ENCODE results near the gene IGSF8. TPM values are rescaled to one million over a fixed set of nuclear protein-coding genes. Genes with fewer than 3 reads are reported as not detected.
"Not testable (repeated sequence)": the region's sequence is repeated elsewhere in the genome, so short reads cannot be mapped to it uniquely, and the experiment has no call there.

The IGSF8 gene
- total and polyA plus RNA-seq, 5 donors from 2014 or later, result 33.9 to 45.5 (median 41.3) TPM

DNA sequence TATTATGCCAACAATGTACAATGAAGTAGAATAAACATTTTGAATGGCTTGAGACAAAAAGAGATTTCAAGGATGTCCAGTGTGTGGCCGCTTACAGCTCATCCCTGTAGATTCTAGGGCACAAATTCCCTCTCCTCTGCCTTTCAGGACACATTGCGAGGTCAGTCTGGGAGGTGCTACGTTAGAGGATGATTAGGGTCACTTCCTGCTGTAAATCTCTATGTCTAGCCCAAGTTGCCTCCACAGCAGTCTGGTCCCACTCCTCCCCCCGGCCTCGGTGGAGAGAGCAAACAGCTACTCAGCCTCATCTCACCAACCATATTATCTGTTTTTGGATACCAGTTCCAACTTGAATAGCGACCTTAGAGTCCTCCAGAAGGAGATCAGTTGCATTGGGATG, 45.5 kb downstream of the IGSF8 start:
- Histone ChIP-seq H3K36me3 (ENCODE audit: control insufficient read depth, insufficient read depth, low read length) (no peaks in the 10 kb centered on the region), H3K27me3 (ENCODE audit: control insufficient read depth, insufficient read depth, low read length) (peaks cover 18% of the 10 kb centered on the region), H3K4me3 (ENCODE audit: low read depth, low read length) (no peak overlapping the region), H3K4me1 (ENCODE audit: control insufficient read depth, insufficient read depth, low read length, poor library complexity, severe bottlenecking) (no peaks in the 10 kb centered on the region), H3K27ac (ENCODE audit: insufficient read depth, low read length, poor library complexity, severe bottlenecking) (no peak overlapping the region), H3K9me3 (ENCODE audit: control insufficient read depth in 2 of 2, low read length in 2 of 2) (no peaks in the 10 kb centered on the region)
- Mint-ChIP-seq H3K27ac (no peak overlapping the region), H3K4me1 (no peaks in the 10 kb centered on the region), H3K9me3 (no peaks in the 10 kb centered on the region), H3K27me3 (peaks cover 49% of the 10 kb centered on the region), H3K36me3 (no peaks in the 10 kb centered on the region), H3K4me3 (no peak overlapping the region)
- DNase-seq (no peak), ATAC-seq (ENCODE audit: low read depth in 2 of 2) (no peak)

- peaks cover 55% of the 10 kb centered on the region for H3K27me3 Mint-ChIP-seq
- no peak overlapping the region for H3K4me3 Mint-ChIP-seq
- Histone ChIP-seq H3K27ac (ENCODE audit: insufficient read depth, low read length, poor library complexity, severe bottlenecking) (no peak overlapping the region), H3K36me3 (ENCODE audit: control insufficient read depth, insufficient read depth, low read length) (no peaks in the 10 kb centered on the region), H3K4me1 (ENCODE audit: control insufficient read depth, insufficient read depth, low read length, poor library complexity, severe bottlenecking) (peaks cover 4% of the 10 kb centered on the region), H3K27me3 (ENCODE audit: control insufficient read depth, insufficient read depth, low read length) (peaks cover 20% of the 10 kb centered on the region), H3K9me3 (ENCODE audit: control insufficient read depth in 2 of 2, low read length in 2 of 2) (no peaks in the 10 kb centered on the region), H3K4me3 (ENCODE audit: low read depth, low read length) (no peak overlapping the region)
- ATAC-seq (ENCODE audit: low read depth in 2 of 2), result no peak
- no peak overlapping the region for H3K27ac Mint-ChIP-seq
- no peaks in the 10 kb centered on the region for H3K36me3 Mint-ChIP-seq
- H3K4me1 Mint-ChIP-seq, result peaks cover 0 to 14% (median 4%) of the 10 kb centered on the region in 4 donors
- no peak for DNase-seq
- H3K9me3 Mint-ChIP-seq, result no peaks in the 10 kb centered on the region
Measured at GRCh38 chr1:160050619-160051018, 47.8 kb downstream of the IGSF8 start.

DNA sequence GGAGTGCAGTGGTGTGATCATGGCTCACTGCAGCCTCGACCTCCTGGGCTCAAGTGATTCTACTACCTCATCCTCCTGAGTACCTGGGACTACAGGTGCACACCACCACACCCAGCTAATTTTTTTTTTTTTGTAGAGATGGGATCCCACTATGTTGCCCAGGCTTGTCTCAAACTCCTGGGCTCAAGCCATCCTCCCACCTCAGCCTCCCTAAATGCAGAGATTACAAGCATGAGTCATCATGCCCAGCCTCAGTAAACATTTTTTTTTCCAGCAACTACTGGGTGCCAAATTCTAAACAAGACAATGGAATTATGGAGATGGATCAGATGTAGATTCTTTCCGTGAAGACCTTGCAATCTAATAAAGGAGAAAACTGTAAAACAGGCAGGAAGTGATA, 48.2 kb downstream of the IGSF8 start:
- peaks cover 21% of the 10 kb centered on the region for H3K27me3 ChIP-seq (ENCODE audit: control insufficient read depth, insufficient read depth, low read length)
- H3K27ac ChIP-seq (ENCODE audit: insufficient read depth, low read length, poor library complexity, severe bottlenecking); H3K4me3 ChIP-seq (ENCODE audit: low read depth, low read length); H3K9me3 ChIP-seq (ENCODE audit: control insufficient read depth in 2 of 2, low read length in 2 of 2); H3K4me3 Mint-ChIP-seq; H3K36me3 Mint-ChIP-seq; H3K36me3 ChIP-seq (ENCODE audit: control insufficient read depth, insufficient read depth, low read length); H3K9me3 Mint-ChIP-seq; H3K27ac Mint-ChIP-seq; DNase-seq; ATAC-seq (ENCODE audit: low read depth in 2 of 2); H3K4me1 ChIP-seq (ENCODE audit: control insufficient read depth, insufficient read depth, low read length, poor library complexity, severe bottlenecking): not testable (repeated sequence)
- Mint-ChIP-seq H3K4me1 (peaks cover 0 to 14% (median 4%) of the 10 kb centered on the region in 4 donors), H3K27me3 (peaks cover 56% of the 10 kb centered on the region)

DNA sequence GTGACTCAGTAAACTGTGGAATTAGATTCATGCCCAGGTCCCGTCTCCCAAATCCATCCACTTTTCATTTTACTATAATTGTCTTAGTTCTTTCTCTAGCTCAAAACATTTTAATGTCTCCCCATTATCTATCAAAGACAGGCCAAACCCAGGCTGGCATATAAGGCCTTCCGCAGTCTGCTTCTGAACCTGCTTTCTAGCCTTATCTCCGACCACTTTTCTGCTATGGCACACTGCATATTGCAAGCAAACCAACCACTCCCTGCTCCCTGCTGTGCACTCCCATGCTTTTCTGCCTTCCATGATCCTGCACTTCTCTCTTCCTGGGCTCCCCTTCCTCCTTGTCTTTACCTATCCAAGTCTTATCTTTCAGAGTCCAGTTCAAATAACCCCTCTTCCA, 49.3 kb downstream of the IGSF8 start:
- H3K27ac ChIP-seq (ENCODE audit: insufficient read depth, low read length, poor library complexity, severe bottlenecking), result no peak overlapping the region
- Mint-ChIP-seq H3K4me1 (peaks cover 0 to 14% (median 4%) of the 10 kb centered on the region in 4 donors), H3K36me3 (no peaks in the 10 kb centered on the region), H3K27me3 (peaks cover 52% of the 10 kb centered on the region), H3K4me3 (no peak overlapping the region), H3K9me3 (no peaks in the 10 kb centered on the region), H3K27ac (no peak overlapping the region)
- H3K27me3 ChIP-seq (ENCODE audit: control insufficient read depth, insufficient read depth, low read length), result peaks cover 21% of the 10 kb centered on the region
- no peak overlapping the region for H3K4me3 ChIP-seq (ENCODE audit: low read depth, low read length)
- ATAC-seq (ENCODE audit: low read depth in 2 of 2) (no peak), DNase-seq (no peak)
- H3K4me1 ChIP-seq (ENCODE audit: control insufficient read depth, insufficient read depth, low read length, poor library complexity, severe bottlenecking), result peaks cover 4% of the 10 kb centered on the region
- no peaks in the 10 kb centered on the region for H3K36me3 ChIP-seq (ENCODE audit: control insufficient read depth, insufficient read depth, low read length)
- no peaks in the 10 kb centered on the region for H3K9me3 ChIP-seq (ENCODE audit: control insufficient read depth in 2 of 2, low read length in 2 of 2)

GRCh38 chr1:160048335-160048734, 50.1 kb downstream of the IGSF8 start:
- Histone ChIP-seq H3K36me3 (ENCODE audit: control insufficient read depth, insufficient read depth, low read length) (no peaks in the 10 kb centered on the region), H3K27ac (ENCODE audit: insufficient read depth, low read length, poor library complexity, severe bottlenecking) (no peak overlapping the region), H3K4me3 (ENCODE audit: low read depth, low read length) (no peak overlapping the region), H3K4me1 (ENCODE audit: control insufficient read depth, insufficient read depth, low read length, poor library complexity, severe bottlenecking) (peaks cover 4% of the 10 kb centered on the region), H3K27me3 (ENCODE audit: control insufficient read depth, insufficient read depth, low read length) (peaks cover 21% of the 10 kb centered on the region), H3K9me3 (ENCODE audit: control insufficient read depth in 2 of 2, low read length in 2 of 2) (no peaks in the 10 kb centered on the region)
- peaks cover 44% of the 10 kb centered on the region for H3K27me3 Mint-ChIP-seq
- H3K4me3 Mint-ChIP-seq, result no peak overlapping the region
- H3K27ac Mint-ChIP-seq, result peak overlapping the region in 1 of 3 donors; percentile 51
- ATAC-seq (ENCODE audit: low read depth in 2 of 2) (no peak), DNase-seq (no peak)
- peaks cover 0 to 14% (median 4%) of the 10 kb centered on the region in 4 donors for H3K4me1 Mint-ChIP-seq
- no peaks in the 10 kb centered on the region for H3K9me3 Mint-ChIP-seq
- no peaks in the 10 kb centered on the region for H3K36me3 Mint-ChIP-seq

- H3K27me3 Mint-ChIP-seq, result peaks cover 34% of the 10 kb centered on the region
- H3K4me3 ChIP-seq (ENCODE audit: low read depth, low read length), result peak overlapping the region; percentile 67
- no peak for ATAC-seq (ENCODE audit: low read depth in 2 of 2)
Measured at GRCh38 chr1:160047111-160047991, 51.1 kb downstream of the IGSF8 start.

GRCh38 chr1:160046494-160047110, 51.8 kb downstream of the IGSF8 start:
- no peaks in the 10 kb centered on the region for H3K9me3 ChIP-seq (ENCODE audit: control insufficient read depth in 2 of 2, low read length in 2 of 2)
- no peak overlapping the region for H3K27ac ChIP-seq (ENCODE audit: insufficient read depth, low read length, poor library complexity, severe bottlenecking)
- ATAC-seq (ENCODE audit: low read depth in 2 of 2) (peak; percentile 58 to 68), DNase-seq (peak; percentile 12 to 55 (median 45))
- peaks cover 0 to 1% (median 0%) of the 10 kb centered on the region in 7 donors for H3K9me3 Mint-ChIP-seq
- peaks cover 11% of the 10 kb centered on the region for H3K27me3 ChIP-seq (ENCODE audit: control insufficient read depth, insufficient read depth, low read length)
- H3K4me3 Mint-ChIP-seq, result peak overlapping the region in 2 of 4 donors; percentile 55 to 85
- no peaks in the 10 kb centered on the region for H3K36me3 Mint-ChIP-seq
- peaks cover 33% of the 10 kb centered on the region for H3K27me3 Mint-ChIP-seq
- peak overlapping the region in 2 of 3 donors; percentile 26 to 45 for H3K27ac Mint-ChIP-seq
- H3K4me1 Mint-ChIP-seq, result peaks cover 0 to 14% (median 4%) of the 10 kb centered on the region in 4 donors
- H3K4me3 ChIP-seq (ENCODE audit: low read depth, low read length), result peak overlapping the region; percentile 67
- peaks cover 4% of the 10 kb centered on the region for H3K4me1 ChIP-seq (ENCODE audit: control insufficient read depth, insufficient read depth, low read length, poor library complexity, severe bottlenecking)
- no peaks in the 10 kb centered on the region for H3K36me3 ChIP-seq (ENCODE audit: control insufficient read depth, insufficient read depth, low read length)

More at GRCh38 chr1:160047111-160047991, 51.1 kb downstream of the IGSF8 start:
- H3K9me3 Mint-ChIP-seq, result peaks cover 0 to 1% (median 0%) of the 10 kb centered on the region in 7 donors
- H3K27ac ChIP-seq (ENCODE audit: insufficient read depth, low read length, poor library complexity, severe bottlenecking), result no peak overlapping the region
- no peaks in the 10 kb centered on the region for H3K36me3 Mint-ChIP-seq
- no peaks in the 10 kb centered on the region for H3K36me3 ChIP-seq (ENCODE audit: control insufficient read depth, insufficient read depth, low read length)
- H3K27ac Mint-ChIP-seq, result peak overlapping the region in 2 of 3 donors; percentile 26 to 89
- peaks cover 17% of the 10 kb centered on the region for H3K27me3 ChIP-seq (ENCODE audit: control insufficient read depth, insufficient read depth, low read length)
- H3K4me3 Mint-ChIP-seq, result peak overlapping the region in 2 of 4 donors; percentile 55 to 85
- H3K9me3 ChIP-seq (ENCODE audit: control insufficient read depth in 2 of 2, low read length in 2 of 2), result no peaks in the 10 kb centered on the region
- peaks cover 0 to 14% (median 4%) of the 10 kb centered on the region in 4 donors for H3K4me1 Mint-ChIP-seq
- DNase-seq, result no peak
- H3K4me1 ChIP-seq (ENCODE audit: control insufficient read depth, insufficient read depth, low read length, poor library complexity, severe bottlenecking), result peaks cover 4% of the 10 kb centered on the region

Data from CD4-positive, CD25-positive, alpha-beta regulatory T cell (primary cell).